Hematopoietic multipotent progenitor cell treated with erythropoietin and hydrocortisone succinate and interleukin-3 and kit ligand, for 15 days (in vitro differentiated cells): ENCODE measurements around the gene TRIM44.
"Not testable (repeated sequence)": the region's sequence is repeated elsewhere in the genome, so short reads cannot be mapped to it uniquely, and the experiment has no call there.

Source experiments
- DNase-seq: peaks from one replicate; pipeline ENCODE4 v3.0.0-alpha.2; 2015; ENCODE audit warnings: low spot score

TRIM44 gene

DNA sequence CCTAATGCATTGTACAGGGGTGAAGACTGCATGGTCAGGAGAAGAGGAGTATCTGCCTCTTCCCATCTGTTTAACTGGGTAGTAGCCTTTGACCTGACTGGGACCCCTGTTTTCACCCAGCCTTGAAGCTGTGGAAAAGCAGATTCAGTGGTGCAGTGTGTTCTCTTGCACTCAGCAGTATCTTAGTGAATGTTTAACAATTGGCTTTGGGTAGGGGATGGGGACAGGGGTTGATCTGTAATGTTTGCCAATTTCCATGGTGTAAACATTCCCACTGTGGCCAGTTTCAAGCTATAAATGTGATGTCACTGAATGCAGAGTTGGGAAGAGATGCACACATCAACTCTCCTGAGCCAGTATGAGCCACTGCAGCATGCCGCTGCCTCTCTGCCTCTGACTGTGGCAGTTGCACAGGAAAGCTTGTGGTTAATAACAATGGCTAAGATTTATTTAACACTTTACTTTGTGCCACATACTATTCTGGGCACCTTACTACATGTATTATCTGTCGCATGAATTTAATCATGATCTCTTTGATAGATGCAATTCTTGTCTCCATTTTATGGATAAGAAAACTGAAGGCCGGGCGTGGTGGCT is 28.6 kb upstream of the TRIM44 start:
- no peak for DNase-seq

DNA sequence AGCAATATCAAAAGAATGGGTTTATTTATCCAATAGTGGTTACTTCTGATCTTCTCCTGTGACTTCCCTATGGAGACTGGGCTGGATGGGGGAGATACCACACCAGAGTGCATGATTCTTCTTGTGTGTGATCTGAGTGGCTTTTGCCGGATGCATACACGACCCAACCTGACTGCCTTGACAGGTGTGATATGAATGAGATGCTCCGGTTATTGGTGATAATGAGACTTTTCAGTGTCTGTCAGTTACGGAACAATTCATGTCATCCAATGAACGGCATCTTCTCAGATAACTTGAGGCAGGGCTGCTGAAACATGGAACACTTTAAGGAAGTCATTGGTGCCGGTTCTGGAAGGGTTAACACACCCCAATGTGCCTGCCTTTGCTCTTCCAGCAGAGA is 26.6 kb upstream of the TRIM44 start:
- DNase-seq = no peak

DNA sequence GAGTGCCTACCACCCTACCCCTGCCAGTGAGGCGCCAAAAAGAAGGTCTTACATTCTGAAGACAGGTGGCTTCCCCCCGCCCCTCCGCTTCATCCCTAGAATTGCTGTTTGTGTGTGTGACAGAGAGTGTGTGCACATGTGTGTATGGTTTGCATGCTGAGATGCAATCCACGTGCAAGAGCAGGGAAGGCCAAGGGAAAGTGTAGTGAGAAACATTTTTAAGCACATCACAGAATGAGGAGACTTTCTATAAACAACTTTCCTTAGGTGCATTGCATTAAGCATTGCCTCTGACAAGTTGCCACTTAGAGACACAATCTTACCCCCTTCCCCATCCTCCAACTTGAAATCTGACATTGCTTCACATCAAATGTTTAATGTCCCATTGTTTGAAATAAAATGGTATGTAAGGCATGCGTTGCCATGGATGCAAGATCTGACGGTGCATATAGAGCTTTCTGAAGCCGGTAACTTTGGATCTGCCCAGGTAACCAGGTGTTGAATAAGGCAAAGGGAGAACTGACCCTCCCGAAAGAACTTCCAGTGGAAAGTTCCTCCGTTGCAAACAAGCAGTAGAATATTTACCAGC is 22.9 kb upstream of the TRIM44 start:
- DNase-seq = no peak

- no peak for DNase-seq
Measured at GRCh38 chr11:35641171-35641897, 21.2 kb upstream of the TRIM44 start.

DNA sequence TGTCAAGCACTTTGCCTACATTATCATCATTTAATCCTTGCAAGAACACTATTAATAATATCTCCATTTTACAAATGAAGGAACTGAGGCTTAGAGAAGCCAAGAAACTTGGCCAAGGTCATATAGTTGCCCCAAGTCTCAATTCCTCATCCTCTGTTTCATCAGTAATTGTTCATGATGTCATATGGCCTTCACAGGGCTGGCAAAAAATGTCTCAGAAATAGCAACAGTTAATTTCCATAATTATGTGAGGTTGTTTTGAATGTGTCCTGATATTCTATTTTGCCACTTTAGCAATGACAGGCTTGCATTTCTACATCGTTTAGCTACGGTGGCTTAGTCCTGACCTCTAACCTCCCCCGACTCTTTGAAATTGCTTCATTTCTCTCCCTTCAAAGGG is 20.6 kb upstream of the TRIM44 start:
- DNase-seq = no peak

DNA sequence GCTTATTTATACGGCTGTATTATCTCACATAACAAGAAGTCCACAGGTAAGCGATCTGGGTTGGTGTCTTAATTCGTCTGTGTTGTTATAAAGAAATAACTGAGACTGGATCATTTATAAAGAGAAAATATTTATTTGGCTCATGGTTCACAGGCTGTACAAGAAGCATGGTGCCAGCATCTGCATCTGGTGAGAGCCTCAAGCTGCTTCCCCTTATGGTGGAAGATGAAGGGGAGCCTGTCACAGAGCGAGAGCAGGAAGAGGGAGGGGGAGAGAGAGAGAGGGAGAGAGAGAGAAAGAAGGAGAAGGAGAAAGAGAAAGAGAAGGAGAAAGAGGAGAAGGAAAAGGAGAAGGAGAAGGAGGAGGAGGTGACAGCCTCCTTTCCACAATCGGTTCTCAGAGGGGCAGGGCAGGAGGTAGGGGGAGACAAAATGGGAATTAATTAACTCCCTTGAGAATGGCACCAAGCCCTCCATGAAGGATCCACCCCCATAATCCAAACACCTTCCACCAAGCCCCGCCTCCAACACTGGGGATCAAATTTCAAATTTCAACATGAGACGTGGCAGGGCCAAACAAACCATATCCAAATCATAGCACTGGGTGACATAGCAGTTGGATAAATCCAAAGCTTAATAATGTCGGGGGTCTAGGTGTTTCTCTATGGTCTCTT is 15.0 kb upstream of the TRIM44 start:
- DNase-seq = no peak

DNA sequence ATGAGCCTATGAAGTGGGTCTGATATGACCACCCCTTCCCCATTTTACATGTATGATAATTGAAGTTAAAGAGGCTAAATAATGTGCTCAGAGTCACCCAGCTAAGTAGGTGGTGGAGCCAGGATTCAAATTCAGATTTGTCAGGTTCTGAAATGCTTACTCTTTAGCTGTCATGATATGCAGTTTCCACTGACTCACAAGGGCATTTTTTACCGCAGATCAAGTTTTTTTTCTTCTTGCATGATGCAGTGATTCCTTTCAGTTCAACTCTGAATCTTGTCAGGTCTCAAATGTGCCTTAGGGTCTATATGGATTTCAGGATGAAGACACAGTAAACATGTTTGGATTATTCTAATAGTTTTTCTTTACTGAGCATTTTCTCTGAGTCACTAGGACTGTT is 12.6 kb upstream of the TRIM44 start:
- DNase-seq = no peak

DNA sequence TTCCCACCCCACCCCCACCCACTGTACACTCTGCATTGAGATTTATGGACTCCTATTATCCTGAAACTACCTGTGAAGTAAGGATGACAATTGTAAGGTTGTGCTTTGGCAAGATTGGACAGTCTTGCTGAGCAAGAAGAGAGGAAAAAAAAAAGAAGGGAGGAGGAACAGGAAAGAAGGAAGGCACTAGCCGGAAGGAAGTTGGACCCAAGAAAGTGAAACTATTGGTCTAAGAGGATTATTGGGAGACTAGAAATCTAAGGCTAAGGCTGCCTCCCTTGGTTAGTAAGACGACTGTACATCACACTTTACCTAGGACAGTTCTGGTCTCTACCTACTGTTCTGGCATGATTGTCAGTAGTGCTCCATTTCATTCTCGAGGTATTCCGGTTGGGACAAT is 12.1 kb upstream of the TRIM44 start:
- DNase-seq = no peak

GRCh38 chr11:35651263-35651662 is 11.3 kb upstream of the TRIM44 start:
- DNase-seq = no peak

GRCh38 chr11:35652786-35653185 is 9.8 kb upstream of the TRIM44 start:
- DNase-seq = not testable (repeated sequence)

- no peak for DNase-seq
Measured at GRCh38 chr11:35654711-35655110, 7.9 kb upstream of the TRIM44 start.

DNA sequence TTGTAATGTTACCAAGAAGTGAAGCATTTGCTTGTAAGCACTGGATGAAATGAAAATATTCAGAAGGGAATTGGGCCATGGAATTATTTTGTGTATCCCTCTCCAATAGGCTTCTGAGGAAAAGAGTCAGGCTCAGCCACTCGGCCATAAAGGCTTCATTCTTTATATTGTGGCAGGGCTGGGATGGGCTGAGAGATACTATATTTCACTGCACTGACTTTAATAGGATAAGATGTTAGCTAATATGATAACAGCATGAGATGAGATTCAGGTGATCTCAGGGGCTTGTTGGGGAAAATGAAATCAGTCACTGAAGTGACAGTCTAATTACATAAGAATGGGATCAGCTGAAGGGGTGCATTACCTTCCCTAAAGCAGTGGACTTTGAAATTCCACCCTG is 7.3 kb upstream of the TRIM44 start:
- no peak for DNase-seq

DNA sequence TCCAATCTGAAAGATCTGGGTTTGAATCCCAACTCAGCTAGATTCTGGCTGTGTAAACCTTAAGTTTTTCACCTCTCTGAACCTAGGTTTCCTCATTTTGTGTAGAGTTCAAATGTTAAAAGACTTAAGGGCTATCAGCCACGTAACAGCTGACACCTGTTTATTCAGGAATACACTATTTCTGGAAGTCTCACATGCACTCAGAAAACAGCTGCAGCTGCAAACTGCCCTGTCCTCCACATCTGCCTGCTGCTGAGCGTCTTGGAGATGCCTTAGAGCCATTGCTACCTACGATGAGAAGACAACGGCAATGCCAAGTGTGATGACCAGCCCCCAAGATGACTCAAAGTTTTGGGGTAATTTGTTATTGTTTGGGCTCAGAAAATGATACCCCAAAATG is 6.7 kb upstream of the TRIM44 start:
- DNase-seq = no peak

DNA sequence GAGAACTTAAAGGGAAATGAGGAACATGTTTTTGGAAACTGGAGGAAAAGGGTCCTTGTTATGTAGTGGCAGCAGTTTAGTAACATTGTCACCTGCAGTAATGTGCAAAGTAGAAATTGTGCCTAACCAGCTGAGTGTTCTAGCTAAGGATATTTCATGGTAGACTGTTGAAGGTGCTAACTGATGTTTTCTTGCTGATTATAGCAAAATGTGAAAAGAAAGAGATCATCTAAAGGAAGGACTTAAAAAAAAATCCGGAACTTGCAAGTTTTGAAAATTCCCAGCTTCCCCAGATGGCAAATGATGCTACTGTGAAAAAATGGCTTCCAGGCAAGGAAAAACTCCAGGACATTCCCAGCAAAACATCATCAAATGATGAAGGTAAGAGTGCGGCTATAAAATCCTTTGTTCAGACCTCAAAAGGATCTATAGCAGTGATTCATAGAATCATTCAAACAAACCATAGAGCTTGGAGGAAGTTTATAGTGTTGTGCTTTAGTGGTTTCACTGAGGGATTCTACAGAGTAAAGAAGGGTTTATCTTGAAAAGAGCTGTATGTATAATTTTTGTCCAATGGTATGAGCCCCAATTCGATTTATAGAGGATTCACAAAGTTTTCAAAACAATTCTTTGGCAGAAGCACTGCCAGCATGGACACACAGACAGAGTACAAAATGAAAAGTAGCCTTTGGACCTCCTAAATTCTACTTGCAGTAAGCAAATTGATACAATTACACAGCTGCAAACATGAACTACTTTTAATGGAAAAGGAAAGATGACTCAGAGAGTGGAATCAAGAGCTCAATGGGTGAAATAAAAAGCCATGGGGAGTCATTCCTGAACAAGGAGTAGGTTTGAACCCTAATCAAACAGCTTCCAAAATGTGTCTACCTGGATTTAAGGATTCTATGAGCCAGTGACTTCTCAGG is 4.3 kb upstream of the TRIM44 start:
- DNase-seq = no peak

DNA sequence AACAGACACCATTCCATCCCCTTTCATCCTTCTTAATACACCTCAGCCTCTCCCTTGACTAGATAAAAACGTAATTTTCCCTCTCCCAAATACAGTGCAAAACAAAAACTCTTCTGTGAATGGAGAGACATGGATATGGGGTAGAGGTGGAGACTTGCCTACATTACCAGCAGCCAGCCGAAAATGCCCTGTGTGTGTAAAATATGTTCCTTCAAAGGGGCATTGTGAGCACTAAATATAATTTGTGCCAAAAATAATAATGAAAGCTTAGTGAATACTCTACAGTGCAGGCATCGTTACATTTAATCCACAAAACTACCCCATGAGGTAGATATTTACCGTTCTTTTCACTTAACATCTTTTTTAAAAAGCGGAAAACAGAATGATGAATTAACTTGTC is 1.0 kb upstream of the TRIM44 start:
- DNase-seq = no peak

GRCh38 chr11:35662061-35662648 is 420 bp upstream of the TRIM44 start:
- no peak for DNase-seq

DNA sequence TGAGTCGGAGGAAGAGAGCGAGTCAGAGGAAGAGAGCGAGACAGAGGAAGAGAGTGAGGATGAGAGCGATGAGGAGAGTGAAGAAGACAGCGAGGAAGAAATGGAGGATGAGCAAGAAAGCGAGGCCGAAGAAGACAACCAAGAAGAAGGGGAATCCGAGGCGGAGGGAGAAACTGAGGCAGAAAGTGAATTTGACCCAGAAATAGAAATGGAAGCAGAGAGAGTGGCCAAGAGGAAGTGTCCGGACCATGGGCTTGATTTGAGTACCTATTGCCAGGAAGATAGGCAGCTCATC is 780 bp downstream of the TRIM44 start:
- no peak for DNase-seq

- DNase-seq = no peak
Measured at GRCh38 chr11:35664977-35665441, 2.4 kb downstream of the TRIM44 start.

GRCh38 chr11:35667257-35667656 is 4.7 kb downstream of the TRIM44 start:
- no peak for DNase-seq

GRCh38 chr11:35668350-35668749 is 5.8 kb downstream of the TRIM44 start:
- DNase-seq = not testable (repeated sequence)

DNA sequence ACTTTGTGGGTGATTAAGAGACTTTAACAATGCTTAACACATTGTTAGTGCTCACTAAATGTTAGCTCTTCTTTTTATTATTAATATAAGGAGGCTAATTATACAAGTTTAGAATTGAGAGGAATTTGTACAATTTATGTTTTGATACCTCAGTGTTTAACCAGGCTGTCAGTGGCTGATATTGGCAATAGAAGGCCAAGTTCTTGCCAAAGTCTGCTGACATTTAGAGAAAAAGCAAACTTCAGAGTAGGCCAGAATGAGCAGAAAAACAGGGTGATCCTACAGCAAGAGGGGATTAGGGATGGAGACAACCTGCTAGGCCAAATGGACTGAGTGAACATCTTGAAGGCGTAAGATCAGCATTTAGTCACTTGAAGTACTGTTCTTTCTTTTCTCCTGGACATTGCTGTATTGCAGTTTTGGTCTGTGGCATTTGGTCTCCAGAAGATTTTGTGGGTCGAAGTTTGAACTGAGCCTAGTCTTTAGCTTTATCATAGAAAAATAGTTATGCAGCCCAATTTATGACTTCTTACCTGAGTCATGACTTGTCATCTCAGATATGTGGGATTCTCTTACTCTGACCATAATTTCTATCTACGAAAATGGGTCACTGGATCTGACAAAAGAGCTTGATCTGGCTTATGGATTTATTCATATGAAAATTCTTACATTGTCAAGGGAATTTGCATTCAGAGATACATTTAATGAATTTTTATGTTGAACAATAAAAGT is 9.0 kb downstream of the TRIM44 start:
- DNase-seq = no peak
